ENCODE results near the gene RASGRF2. TPM values are rescaled to one million over a fixed set of nuclear protein-coding genes. Genes with fewer than 3 reads are reported as not detected.

The RASGRF2 gene
- total and polyA plus RNA-seq, 2 of the 13 experiments (the other 11 are each of a cell fraction or from before 2014, with no cell fraction given) = 23.6 to 29.0 TPM

DNA sequence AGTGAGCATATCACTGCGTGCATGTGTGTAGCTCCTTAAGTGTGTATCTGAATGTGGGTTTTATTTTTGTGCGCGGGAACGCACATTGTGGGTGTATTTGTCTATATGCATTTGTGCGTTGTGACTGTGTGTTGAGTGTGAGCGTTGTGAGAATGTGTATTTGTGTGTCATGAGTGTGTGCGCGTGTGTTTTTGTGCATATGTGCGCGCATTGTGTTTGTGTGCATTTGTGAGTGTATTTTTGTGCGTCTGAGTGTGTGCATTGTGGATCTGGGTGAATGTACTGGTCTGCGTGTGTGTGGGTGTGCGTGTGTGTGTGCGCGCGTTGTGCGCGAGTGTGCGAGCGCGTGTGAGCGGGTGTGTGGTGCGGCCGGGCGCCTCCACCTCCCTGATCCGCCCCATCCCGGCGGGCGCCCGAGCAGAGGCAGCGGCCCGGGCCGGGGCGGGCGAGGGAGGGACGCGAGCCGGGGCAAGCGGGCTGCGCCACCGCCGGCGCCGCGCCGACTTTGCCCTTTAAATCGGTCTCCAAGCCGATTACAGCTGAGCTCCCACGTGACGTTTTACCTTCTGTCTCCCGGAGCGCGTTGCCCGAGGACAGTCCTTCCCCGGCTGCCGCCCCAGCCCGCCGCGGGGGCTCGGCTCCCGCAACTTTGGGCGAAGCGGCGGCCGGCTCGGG is at the start of gene RASGRF2 (continued):
- TF ChIP-seq TCF7 (IDR thresholded peaks at IDR 0.05; ENCODE audit: low read depth) (no peak), ZNF557 (CRISPR knock-in tag; IDR thresholded peaks at IDR 0.05) (no peak), BRCA1 (CRISPR knock-in tag; IDR thresholded peaks at IDR 0.05) (no peak), BCL6 (CRISPR knock-in tag; IDR thresholded peaks at IDR 0.05) (no peak), ZNF646 (CRISPR knock-in tag; IDR thresholded peaks at IDR 0.05) (peak; percentile 98), MEIS2 (CRISPR knock-in tag; IDR thresholded peaks at IDR 0.05) (peak; percentile 9; the same call in 1 of the 2 replicates), KDM6A (CRISPR knock-in tag; IDR thresholded peaks at IDR 0.05; ENCODE audit: low read depth) (no peak), ETV5 (CRISPR knock-in tag; IDR thresholded peaks at IDR 0.05; ENCODE audit: borderline replicate concordance) (no peak), SSRP1 (CRISPR knock-in tag; IDR thresholded peaks at IDR 0.05) (no peak), EEA1 (CRISPR knock-in tag; IDR thresholded peaks at IDR 0.05; ENCODE audit: borderline replicate concordance) (peak; percentile 75; the same call in 1 of the 2 replicates), PRDM4 (CRISPR knock-in tag; IDR thresholded peaks at IDR 0.05; ENCODE audit: borderline replicate concordance) (no peak), MAFK (conservative IDR thresholded peaks at IDR 0.05 in 1 of 2, IDR thresholded peaks at IDR 0.05 in 1 of 2; ENCODE audit: low read length in 2 of 2) (no peak)
- TF ChIP-seq, protein P1, sequence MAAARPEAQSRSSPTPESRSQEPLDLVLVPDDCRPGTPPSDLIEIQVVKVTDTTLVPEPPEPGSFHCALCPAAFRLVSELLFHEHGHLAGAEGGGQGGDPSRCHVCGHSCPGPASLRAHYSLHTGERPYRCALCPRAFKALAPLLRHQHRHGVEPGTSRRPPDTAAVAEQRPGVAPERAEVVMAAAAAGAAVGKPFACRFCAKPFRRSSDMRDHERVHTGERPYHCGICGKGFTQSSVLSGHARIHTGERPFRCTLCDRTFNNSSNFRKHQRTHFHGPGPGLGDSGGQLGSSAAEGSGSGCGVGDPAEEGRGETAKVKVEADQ (CRISPR knock-in tag; IDR thresholded peaks at IDR 0.05; ENCODE audit: borderline replicate concordance) = no peak
- TF ChIP-seq, protein P2, sequence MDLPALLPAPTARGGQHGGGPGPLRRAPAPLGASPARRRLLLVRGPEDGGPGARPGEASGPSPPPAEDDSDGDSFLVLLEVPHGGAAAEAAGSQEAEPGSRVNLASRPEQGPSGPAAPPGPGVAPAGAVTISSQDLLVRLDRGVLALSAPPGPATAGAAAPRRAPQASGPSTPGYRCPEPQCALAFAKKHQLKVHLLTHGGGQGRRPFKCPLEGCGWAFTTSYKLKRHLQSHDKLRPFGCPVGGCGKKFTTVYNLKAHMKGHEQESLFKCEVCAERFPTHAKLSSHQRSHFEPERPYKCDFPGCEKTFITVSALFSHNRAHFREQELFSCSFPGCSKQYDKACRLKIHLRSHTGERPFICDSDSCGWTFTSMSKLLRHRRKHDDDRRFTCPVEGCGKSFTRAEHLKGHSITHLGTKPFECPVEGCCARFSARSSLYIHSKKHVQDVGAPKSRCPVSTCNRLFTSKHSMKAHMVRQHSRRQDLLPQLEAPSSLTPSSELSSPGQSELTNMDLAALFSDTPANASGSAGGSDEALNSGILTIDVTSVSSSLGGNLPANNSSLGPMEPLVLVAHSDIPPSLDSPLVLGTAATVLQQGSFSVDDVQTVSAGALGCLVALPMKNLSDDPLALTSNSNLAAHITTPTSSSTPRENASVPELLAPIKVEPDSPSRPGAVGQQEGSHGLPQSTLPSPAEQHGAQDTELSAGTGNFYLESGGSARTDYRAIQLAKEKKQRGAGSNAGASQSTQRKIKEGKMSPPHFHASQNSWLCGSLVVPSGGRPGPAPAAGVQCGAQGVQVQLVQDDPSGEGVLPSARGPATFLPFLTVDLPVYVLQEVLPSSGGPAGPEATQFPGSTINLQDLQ (CRISPR knock-in tag; IDR thresholded peaks at IDR 0.05) = peak; percentile 47; the same call in 1 of the 2 replicates
- TF ChIP-seq, protein P3, sequence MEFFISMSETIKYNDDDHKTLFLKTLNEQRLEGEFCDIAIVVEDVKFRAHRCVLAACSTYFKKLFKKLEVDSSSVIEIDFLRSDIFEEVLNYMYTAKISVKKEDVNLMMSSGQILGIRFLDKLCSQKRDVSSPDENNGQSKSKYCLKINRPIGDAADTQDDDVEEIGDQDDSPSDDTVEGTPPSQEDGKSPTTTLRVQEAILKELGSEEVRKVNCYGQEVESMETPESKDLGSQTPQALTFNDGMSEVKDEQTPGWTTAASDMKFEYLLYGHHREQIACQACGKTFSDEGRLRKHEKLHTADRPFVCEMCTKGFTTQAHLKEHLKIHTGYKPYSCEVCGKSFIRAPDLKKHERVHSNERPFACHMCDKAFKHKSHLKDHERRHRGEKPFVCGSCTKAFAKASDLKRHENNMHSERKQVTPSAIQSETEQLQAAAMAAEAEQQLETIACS (CRISPR knock-in tag; IDR thresholded peaks at IDR 0.05) = 0 out of 2 replicates have a peak, but pooled peaks have one; percentile 12

All from HepG2 (cell line).